Body of pancreas (tissue), 4 donors: ENCODE results near the gene SMG5. TPM values are rescaled to one million over a fixed set of nuclear protein-coding genes. Genes with fewer than 3 reads are reported as not detected.

Experiments
- ATAC-seq: fragments of 150-250 bp; one replicate; pipeline ENCODE4 v1.9.1; 2016
- DNase-seq, 4 donors: peaks; one replicate each; pipeline ENCODE4 v3.0.0-alpha.2; 2019
- H3K27ac ChIP-seq, 4 donors: fragments of 200-600 bp; sonication (generic); 1 replicate in 3 of 4; 2 replicates in 1 of 4; pipeline versions ENCODE4 v1.5.1 to v1.6.1; 2016 to 2019; ENCODE audit warnings: mild to moderate bottlenecking in 1 of 4, mixed read lengths in 1 of 4, moderate library complexity in 1 of 4
- H3K27me3 ChIP-seq, 2 donors: fragments of 200-600 bp; sonication (generic); one replicate each; pipeline ENCODE4 v1.6.0; 2016; ENCODE audit warnings: mild to moderate bottlenecking in 1 of 2
- H3K36me3 ChIP-seq, 2 donors: fragments of 200-600 bp; sonication (generic); replicated peaks in 1 of 2; 2 replicates each; pipeline ENCODE4 v1.5.1; 2016; ENCODE audit warnings: low read depth in 2 of 2; ENCODE audit not compliant: insufficient read depth in 1 of 2
- H3K4me1 ChIP-seq: fragments of 200-600 bp; sonication (generic); one replicate; pipeline ENCODE4 v1.6.0; 2016
- H3K4me3 ChIP-seq, 2 donors: fragments of 200-600 bp; sonication (generic); 1 replicate in 1 of 2; 2 replicates in 1 of 2; pipeline ENCODE4 v1.5.1; 2016 to 2019
- H3K9me3 ChIP-seq, 3 donors: fragments of 200-600 bp; sonication (generic); 1 replicate in 2 of 3; 2 replicates in 1 of 3; pipeline ENCODE4 v1.5.1; 2016
- POLR2A ChIP-seq, 3 donors: fragments of 450-650 bp; IDR thresholded peaks; one replicate each; pipeline ENCODE4 v1.6.1; 2016; ENCODE audit warnings: antibody characterized with exemption in 3 of 3, mild to moderate bottlenecking in 2 of 3
- WGBS, 2 donors: methylation state at CpG; one replicate each; pipeline ENCODE4 v1.1.5; 2017; 5-methylcytosine and 5-hydroxymethylcytosine counted together
- intact Hi-C: fragments of 100-400 bp; cut with DNase I; formaldehyde crosslinking; loops from one replicate; pipeline ENCODE4 v1.15.1; 2023
- total RNA-seq, 2 donors: library from RNA; depleted of rRNA; stranded (reverse); fragments of >200 nt; gene quantifications; one replicate each; pipeline ENCODE4 v1.1.0, GENCODE V29; 2016
- TF ChIP-seq, protein P1 (sequence below), 7 experiments: fragments of 450-650 bp in 4 of 7; fragments of 200-600 bp in 3 of 7; sonication (generic) in 3 of 7; IDR thresholded peaks; one replicate each; pipeline ENCODE4 v1.5.1; 2016 to 2019; ENCODE audit warnings: antibody characterized with exemption in 7 of 7

The SMG5 gene
- total RNA-seq, 2 donors from 2014 or later = 28.3 to 35.6 TPM

DNA sequence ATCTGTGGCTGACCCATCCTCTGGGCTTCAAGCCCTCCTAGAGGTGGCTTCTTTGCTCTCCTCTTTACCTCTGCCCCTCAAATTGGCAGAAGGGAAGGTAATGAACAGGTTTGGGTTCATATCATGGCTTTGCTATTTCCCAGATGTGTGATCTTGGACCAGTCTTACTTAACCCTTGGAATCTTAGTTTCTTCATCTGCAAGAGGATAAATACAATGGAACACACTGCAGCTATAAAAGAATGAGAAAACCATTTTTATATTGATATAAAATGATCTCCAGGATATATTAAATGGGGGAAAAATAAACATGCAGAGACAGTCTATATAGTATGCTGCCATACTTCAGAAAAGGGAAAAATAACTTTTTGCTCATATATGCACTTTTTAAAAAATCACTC is 7.2 kb upstream of the SMG5 start:
- Histone ChIP-seq H3K27ac (no peak overlapping the region), H3K27me3 (no peaks in the 10 kb centered on the region), H3K4me3 (no peak overlapping the region), H3K36me3 (no peaks in the 10 kb centered on the region), H3K4me1 (peaks cover 23% of the 10 kb centered on the region), H3K9me3 (no peaks in the 10 kb centered on the region)
- TF ChIP-seq POLR2A (IDR thresholded peaks at IDR 0.05) = no peak
- TF ChIP-seq, protein P1, sequence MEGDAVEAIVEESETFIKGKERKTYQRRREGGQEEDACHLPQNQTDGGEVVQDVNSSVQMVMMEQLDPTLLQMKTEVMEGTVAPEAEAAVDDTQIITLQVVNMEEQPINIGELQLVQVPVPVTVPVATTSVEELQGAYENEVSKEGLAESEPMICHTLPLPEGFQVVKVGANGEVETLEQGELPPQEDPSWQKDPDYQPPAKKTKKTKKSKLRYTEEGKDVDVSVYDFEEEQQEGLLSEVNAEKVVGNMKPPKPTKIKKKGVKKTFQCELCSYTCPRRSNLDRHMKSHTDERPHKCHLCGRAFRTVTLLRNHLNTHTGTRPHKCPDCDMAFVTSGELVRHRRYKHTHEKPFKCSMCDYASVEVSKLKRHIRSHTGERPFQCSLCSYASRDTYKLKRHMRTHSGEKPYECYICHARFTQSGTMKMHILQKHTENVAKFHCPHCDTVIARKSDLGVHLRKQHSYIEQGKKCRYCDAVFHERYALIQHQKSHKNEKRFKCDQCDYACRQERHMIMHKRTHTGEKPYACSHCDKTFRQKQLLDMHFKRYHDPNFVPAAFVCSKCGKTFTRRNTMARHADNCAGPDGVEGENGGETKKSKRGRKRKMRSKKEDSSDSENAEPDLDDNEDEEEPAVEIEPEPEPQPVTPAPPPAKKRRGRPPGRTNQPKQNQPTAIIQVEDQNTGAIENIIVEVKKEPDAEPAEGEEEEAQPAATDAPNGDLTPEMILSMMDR (IDR thresholded peaks at IDR 0.05) = no peak
- intact Hi-C loops = no loop called here
- no peak for ATAC-seq
- DNase-seq = no peak

DNA sequence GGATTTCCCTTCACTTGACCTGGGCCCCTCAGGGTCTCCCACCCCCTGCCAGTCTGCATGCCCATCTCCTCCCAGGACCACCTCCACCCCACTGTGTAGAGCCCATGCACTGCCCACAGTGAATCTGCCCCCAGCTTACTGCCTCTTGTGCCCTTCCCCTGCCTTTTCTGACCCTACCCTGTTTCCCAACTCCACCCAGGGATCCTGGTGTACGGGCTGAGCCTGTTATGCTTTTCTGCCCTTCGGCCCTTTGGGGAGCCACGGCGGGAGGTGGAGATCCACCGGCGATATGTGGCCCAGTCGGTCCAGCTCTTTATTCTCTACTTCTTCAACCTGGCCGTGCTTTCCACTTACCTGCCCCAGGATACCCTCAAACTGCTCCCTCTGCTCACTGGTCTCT is 3.4 kb upstream of the SMG5 start:
- ATAC-seq (no peak), DNase-seq (no peak)
- Histone ChIP-seq H3K36me3 (no peaks in the 10 kb centered on the region), H3K27ac (no peak overlapping the region), H3K27me3 (no peaks in the 10 kb centered on the region), H3K4me3 (no peak overlapping the region), H3K9me3 (no peaks in the 10 kb centered on the region), H3K4me1 (peaks cover 27% of the 10 kb centered on the region)
- intact Hi-C loops = no loop called here
- TF ChIP-seq POLR2A (IDR thresholded peaks at IDR 0.05) = no peak
- TF ChIP-seq, protein P1 (IDR thresholded peaks at IDR 0.05) = no peak
- 93 to 95% methylated on average over 8 of the region's 8 CpGs for WGBS, 2 donors

DNA sequence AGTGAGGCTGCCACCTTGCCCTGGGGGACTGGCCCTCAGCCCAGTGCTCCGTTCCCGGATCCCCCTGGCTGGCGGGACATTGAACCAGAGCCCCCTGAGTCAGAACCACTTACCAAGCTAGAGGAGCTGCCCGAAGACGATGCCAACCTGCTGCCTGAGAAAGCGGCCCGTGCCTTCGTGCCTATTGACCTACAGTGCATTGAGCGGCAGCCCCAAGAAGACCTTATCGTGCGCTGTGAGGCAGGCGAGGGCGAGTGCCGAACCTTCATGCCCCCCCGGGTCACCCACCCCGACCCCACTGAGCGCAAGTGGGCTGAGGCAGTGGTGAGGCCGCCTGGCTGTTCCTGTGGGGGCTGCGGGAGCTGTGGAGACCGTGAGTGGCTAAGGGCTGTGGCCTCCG is 2.8 kb upstream of the SMG5 start:
- Histone ChIP-seq H3K27me3 (no peaks in the 10 kb centered on the region), H3K36me3 (no peaks in the 10 kb centered on the region), H3K27ac (no peak overlapping the region), H3K4me3 (no peak overlapping the region), H3K4me1 (peaks cover 25% of the 10 kb centered on the region), H3K9me3 (no peaks in the 10 kb centered on the region)
- ATAC-seq = no peak
- WGBS, 2 donors = 91 to 100% methylated on average over 1 to 16 of the region's 21 CpGs
- intact Hi-C loops = no loop called here
- DNase-seq = no peak
- TF ChIP-seq, protein P1 (IDR thresholded peaks at IDR 0.05) = no peak
- TF ChIP-seq POLR2A (IDR thresholded peaks at IDR 0.05) = no peak

DNA sequence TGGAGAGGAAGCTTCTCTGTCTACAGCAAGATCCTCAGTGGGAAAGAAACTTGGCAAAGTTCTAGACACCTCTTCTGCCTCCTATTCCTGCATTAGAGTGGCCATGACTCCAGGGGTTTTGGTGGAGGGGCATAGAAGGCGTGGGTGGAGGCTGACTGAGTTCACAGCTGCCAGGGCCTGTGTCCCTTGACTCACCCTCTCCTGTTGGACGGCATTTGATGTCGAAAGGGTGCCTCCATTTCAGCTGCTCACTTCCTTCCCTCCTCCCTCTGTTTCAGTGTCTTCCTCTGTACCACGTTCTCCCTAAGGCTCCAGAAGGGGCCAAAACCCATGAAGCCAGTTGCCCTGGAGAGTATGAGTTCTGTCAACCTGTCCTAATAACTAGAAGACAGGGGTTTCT is 2.1 kb upstream of the SMG5 start:
- intact Hi-C loops = no loop called here
- TF ChIP-seq POLR2A (IDR thresholded peaks at IDR 0.05) = no peak
- TF ChIP-seq, protein P1 (IDR thresholded peaks at IDR 0.05) = no peak
- Histone ChIP-seq H3K27ac (no peak overlapping the region), H3K4me3 (no peak overlapping the region), H3K36me3 (no peaks in the 10 kb centered on the region), H3K9me3 (no peaks in the 10 kb centered on the region), H3K4me1 (peaks cover 25% of the 10 kb centered on the region), H3K27me3 (no peaks in the 10 kb centered on the region)
- WGBS, 2 donors = 59 to 82% methylated on average over 4 of the region's 4 CpGs
- DNase-seq = no peak
- ATAC-seq = no peak

DNA sequence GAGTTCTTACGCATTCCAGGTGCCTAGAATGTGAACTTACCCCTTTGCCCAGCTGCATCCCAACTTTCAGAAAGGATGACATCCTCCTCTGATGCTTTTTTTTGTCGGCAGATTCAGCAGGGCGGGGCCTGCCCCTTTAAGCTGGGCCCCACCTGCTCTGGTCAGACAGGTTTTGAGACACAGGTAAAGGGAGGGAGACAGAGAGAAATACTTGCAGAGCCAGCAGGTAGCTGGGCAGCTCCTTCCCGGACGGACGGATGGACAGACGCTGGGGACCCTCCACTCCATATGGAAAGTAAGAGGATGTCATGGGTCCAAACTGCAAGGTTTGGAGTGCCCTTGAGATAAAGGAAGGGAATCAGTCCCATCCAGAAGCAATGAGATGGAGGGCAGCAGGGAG is 1.5 kb upstream of the SMG5 start, which contains the start of gene TMEM79:
Gene TMEM79, plus strand, starts transcription at position 214 of the 400 bp plus-strand sequence. CDS start 902 bp downstream, outside the sequence.
- H3K27ac ChIP-seq = peak within 1 kb of the TSS in 3 of 4 donors; percentile 81 to 92 (median 86)
- H3K9me3 ChIP-seq = no peaks in the 10 kb centered on the region
- intact Hi-C loops = no loop called here
- DNase-seq = no peak
- H3K36me3 ChIP-seq = no peaks in the 10 kb centered on the region
- TF ChIP-seq POLR2A (IDR thresholded peaks at IDR 0.05) = no peak
- TF ChIP-seq, protein P1 (IDR thresholded peaks at IDR 0.05) = no peak
- no peak for ATAC-seq
- 73 to 77% methylated on average over 7 of the region's 7 CpGs for WGBS, 2 donors
- H3K27me3 ChIP-seq = no peaks in the 10 kb centered on the region
- H3K4me1 ChIP-seq = peaks cover 25% of the 10 kb centered on the region
- peak within 1 kb of the TSS; percentile 82 to 96 for H3K4me3 ChIP-seq
